Psoas muscle (tissue), 8 donors: ENCODE results near the gene NGF. TPM values are rescaled to one million over a fixed set of nuclear protein-coding genes. Genes with fewer than 3 reads are reported as not detected.

Experiments
- ATAC-seq, 4 donors: fragments of 200-7000 bp; cut with Tn5 transposase; one replicate each; pipeline ENCODE4 v1.9.1; 2020; ENCODE audit warnings: moderate library complexity in 3 of 4, mild to moderate bottlenecking in 2 of 4
- DNase-seq, 2 donors: peaks; one replicate each; pipeline ENCODE4 v3.0.0-alpha.2; 2020
- H3K27ac ChIP-seq: fragments of 200-600 bp; one replicate; pipeline ENCODE4 v1.8.0; 2022
- H3K27me3 ChIP-seq, 3 donors: fragments of 200-600 bp in 1 of 3; one replicate each; pipeline versions ENCODE4 v1.6.1 to v1.8.0; 2013 to 2022; ENCODE audit warnings: low read length in 2 of 3, mild to moderate bottlenecking in 2 of 3, moderate library complexity in 1 of 3; ENCODE audit not compliant: insufficient read depth in 3 of 3
- H3K36me3 ChIP-seq, 2 donors: fragments of 200-600 bp in 1 of 2; one replicate each; pipeline versions ENCODE4 v1.6.1 to v1.8.0; 2013 to 2022; ENCODE audit warnings: low read depth in 1 of 2, mild to moderate bottlenecking in 1 of 2, moderate library complexity in 1 of 2; ENCODE audit not compliant: insufficient read depth in 1 of 2
- H3K4me1 ChIP-seq: fragments of 200-600 bp; one replicate; pipeline ENCODE4 v1.8.0; 2022
- H3K4me3 ChIP-seq: fragments of 200-600 bp; one replicate; pipeline ENCODE4 v1.8.0; 2022; ENCODE audit warnings: mild to moderate bottlenecking
- H3K9me3 ChIP-seq: fragments of 200-600 bp; one replicate; pipeline ENCODE4 v1.8.0; 2022
- WGBS, 3 donors: extraction: QIAGEN DNeasy Blood & Tissue Kit; methylation state at CpG; one replicate each; pipeline versions ENCODE4 v1.1.6 to v1.1.7; 2013; 5-methylcytosine and 5-hydroxymethylcytosine counted together
- intact Hi-C, 2 donors: fragments of 100-400 bp; cut with DNase I; formaldehyde crosslinking; loops; one replicate each; pipeline versions ENCODE4 v1.11.0 to v1.14.2; 2022
- polyA plus RNA-seq, 3 donors: library from polyadenylated mRNA; stranded (reverse); fragments of 200-250 nt; gene quantifications; one replicate each; pipeline ENCODE4 v1.2.3, GENCODE V29; 2013
- total RNA-seq, 4 donors: library from RNA; stranded (reverse); fragmentation: NEBNext Ultra II Directional in 2 of 4; extraction: Animal tissue kit (Norgen Biotek cat#: 25700) in 2 of 4; gene quantifications; one replicate each; pipeline versions ENCODE4 v1.2.1 to v1.2.4, GENCODE V29; 2021 to 2023
- TF ChIP-seq, protein P1 (sequence below): fragments of 200-600 bp; IDR thresholded peaks from one replicate; pipeline ENCODE4 v1.8.0; 2022; ENCODE audit warnings: antibody characterized with exemption
- donor health status: healthy with polysubstance abuse.
- donor health status: DM: no; HTN: no; CAD: no; lungs with moderate emphysema.
- donor health status: Bipolar disorder and iron deficiency.
- donor health status: healthy.
- donor health status: DM: yes; HTN: yes; CAD: no.
- donor health status: DM: no; HTN: no; CAD: no.
- donor health status: DM: no; HTN: no; CAD: no.
- donor health status: DM: yes; HTN: yes; CAD: no.

The NGF gene
- total and polyA plus RNA-seq, 7 donors, result 0.27 to 1.4 (median 0.57) TPM

DNA sequence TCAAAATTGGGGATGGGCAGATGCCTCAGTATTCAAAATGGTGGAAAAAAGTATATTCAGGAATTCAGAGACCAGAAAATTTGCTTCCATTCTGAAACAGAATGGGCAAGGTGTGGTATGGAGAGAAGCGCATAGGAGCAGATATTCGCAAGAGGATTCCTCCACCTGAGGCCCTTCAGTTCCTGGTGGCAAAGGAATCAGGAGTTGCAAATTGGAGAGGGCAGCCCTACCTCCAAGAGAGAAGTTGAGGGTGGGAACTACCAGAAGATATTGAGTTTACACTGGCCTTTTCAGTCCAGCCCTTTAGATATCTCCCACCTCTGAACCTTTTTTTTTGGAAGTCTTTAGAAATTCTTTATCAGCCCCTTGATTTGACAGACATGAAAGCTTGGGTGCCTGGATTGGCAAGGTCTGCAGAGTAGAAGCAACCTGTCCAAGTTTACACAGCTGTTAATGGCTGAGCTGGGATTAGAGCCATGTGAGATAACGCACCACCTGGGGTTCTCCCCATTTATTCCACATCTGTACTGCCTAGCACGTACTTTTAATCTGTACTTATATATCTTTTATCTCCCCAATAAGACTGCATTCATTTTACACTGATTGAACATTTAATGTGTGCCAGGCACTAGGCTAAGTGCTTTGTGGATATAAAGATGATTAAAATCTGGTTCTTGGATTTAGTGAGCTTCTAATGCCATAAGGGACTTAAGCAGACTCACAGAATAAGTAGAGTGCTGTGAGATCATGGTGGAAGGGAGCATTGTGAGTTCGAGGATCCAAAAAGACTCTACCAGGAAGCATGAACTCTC lies 99.5 kb downstream of the NGF start:
- Histone ChIP-seq H3K27ac (no peak overlapping the region), H3K27me3 (no peaks in the 10 kb centered on the region), H3K4me1 (no peaks in the 10 kb centered on the region), H3K9me3 (no peaks in the 10 kb centered on the region), H3K36me3 (no peaks in the 10 kb centered on the region), H3K4me3 (no peak overlapping the region)
- ATAC-seq, result no peak
- intact Hi-C loops, result no loop called here
- WGBS, 3 donors, result 79 to 82% (median 81%) methylated on average over 5 of the region's 5 CpGs
- DNase-seq, result no peak
- TF ChIP-seq, protein P1, sequence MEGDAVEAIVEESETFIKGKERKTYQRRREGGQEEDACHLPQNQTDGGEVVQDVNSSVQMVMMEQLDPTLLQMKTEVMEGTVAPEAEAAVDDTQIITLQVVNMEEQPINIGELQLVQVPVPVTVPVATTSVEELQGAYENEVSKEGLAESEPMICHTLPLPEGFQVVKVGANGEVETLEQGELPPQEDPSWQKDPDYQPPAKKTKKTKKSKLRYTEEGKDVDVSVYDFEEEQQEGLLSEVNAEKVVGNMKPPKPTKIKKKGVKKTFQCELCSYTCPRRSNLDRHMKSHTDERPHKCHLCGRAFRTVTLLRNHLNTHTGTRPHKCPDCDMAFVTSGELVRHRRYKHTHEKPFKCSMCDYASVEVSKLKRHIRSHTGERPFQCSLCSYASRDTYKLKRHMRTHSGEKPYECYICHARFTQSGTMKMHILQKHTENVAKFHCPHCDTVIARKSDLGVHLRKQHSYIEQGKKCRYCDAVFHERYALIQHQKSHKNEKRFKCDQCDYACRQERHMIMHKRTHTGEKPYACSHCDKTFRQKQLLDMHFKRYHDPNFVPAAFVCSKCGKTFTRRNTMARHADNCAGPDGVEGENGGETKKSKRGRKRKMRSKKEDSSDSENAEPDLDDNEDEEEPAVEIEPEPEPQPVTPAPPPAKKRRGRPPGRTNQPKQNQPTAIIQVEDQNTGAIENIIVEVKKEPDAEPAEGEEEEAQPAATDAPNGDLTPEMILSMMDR, result no peak

DNA sequence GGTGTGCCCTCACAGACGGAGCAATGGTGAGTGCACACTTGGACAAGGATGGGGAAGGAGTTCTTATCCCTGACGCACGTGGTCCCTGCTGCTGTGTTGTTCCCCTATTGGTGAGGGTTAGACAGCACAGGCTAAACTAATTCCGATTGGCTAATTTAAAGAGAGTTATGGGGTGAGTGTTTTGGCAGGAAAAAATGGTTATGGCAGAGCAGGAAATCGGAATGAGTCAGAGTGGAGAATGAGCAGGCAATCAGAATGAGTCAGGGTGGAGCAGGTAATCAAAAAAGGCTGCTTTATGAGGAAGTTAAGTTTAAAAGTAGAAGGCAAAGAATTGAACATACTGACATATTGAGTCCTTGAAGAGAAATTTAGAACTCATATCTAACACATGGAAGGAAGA lies 100.5 kb downstream of the NGF start:
- intact Hi-C loops, result no loop called here
- no peaks in the 10 kb centered on the region for H3K4me1 ChIP-seq
- H3K27ac ChIP-seq, result no peak overlapping the region
- H3K4me3 ChIP-seq, result no peak overlapping the region
- no peaks in the 10 kb centered on the region for H3K9me3 ChIP-seq
- H3K27me3 ChIP-seq, result no peaks in the 10 kb centered on the region
- TF ChIP-seq, protein P1, result no peak
- no peaks in the 10 kb centered on the region for H3K36me3 ChIP-seq
- no peak for DNase-seq
- WGBS, 3 donors, result 80 to 89% (median 82%) methylated on average over 5 of the region's 5 CpGs
- ATAC-seq, result no peak

DNA sequence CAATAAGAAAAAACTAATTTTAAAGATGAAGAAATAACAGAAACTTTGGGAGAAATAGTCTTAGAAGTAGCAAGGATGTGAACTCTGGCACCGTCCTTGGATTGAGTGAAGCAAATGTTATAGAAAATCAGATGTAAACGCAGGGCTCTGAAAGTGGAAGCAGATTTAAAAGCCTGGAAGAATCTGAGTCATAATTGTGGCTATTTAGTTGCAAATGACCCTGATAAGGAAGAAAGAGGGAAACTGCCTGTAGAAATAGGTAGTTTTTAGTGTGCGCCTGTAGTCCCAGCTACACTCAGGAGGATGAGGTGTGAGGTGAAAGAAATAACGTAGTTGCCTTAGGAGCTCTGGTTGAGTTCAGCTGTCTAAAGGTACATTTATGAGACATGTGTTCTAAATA lies 101.0 kb downstream of the NGF start:
- Histone ChIP-seq H3K4me1 (no peaks in the 10 kb centered on the region), H3K36me3 (no peaks in the 10 kb centered on the region), H3K27ac (no peak overlapping the region), H3K4me3 (no peak overlapping the region), H3K27me3 (no peaks in the 10 kb centered on the region), H3K9me3 (no peaks in the 10 kb centered on the region)
- no peak for ATAC-seq
- 91 to 94% (median 93%) methylated on average over 4 of the region's 4 CpGs for whole genome bisulfite sequencing, 3 donors
- DNase-seq, result no peak
- intact Hi-C loops, result no loop called here
- TF ChIP-seq, protein P1, result no peak

Other genes with a start within 250 kb of the NGF start
- gene TSPAN2, start 248.7 kb downstream of the NGF start, total RNA-seq, result 1 to 10 TPM; 1.2 to 2.3 (median 2.1) TPM
- gene TSPAN2, start 248.7 kb downstream of the NGF start, polyA plus RNA-seq, result 1 to 10 TPM in 2 of 3 donors, under 1 TPM in 1; 0.87 to 1.4 (median 1.1) TPM